ENCODE measurements around the gene NOC4L. TPM values are rescaled to one million over a fixed set of nuclear protein-coding genes. Genes with fewer than 3 reads are reported as not detected.

Gene NOC4L
- total and polyA plus RNA-seq, 10 donors = 8.3 to 38.6 (median 16.4) TPM

DNA sequence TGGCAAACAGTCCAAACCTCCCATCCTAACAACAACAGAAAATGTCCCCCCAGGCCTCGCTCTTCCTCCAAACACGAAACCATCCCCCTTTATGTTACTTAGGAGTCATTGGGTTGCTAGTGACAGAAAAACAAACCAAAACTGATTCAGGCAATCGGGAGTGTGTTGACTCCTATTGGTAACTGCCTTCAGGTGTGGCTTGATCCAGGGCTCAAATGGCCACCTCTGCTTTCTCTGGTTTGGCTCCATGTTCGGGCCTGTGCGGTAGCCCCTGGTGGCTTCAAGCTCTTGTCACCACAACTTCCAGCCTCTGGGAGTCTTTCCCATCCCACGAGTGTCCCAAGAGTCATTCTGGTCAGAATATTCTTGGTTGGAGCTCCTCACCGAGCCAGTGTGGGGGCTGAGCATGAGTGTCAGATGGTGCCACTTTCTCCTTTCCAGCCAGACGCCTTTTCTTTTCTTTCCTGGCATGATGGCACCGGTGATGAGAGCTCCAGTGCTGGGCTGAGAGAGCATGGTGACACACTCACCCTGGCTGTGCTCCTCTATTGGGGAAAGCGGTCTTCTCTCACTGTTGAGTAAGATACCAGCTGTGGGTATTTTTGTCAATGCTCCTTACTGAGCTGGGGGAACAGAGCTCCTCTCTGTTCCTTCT lies 38.6 kb downstream of the NOC4L start:
- H3K27ac ChIP-seq = no peak overlapping the region
- H3K27me3 ChIP-seq (replicated peaks in 1 of 7) = peaks cover 0 to 47% (median 5%) of the 10 kb centered on the region in 7 donors
- no peak for DNase-seq
- WGBS, 5 donors = 83 to 89% (median 85%) methylated on average over 10 of the region's 10 CpGs
- intact Hi-C loops (cut with DNase I; ENCODE audit: low total_unique reads) = no loop called here
- peaks cover 0 to 40% (median 23%) of the 10 kb centered on the region in 6 donors for H3K4me1 ChIP-seq
- H3K36me3 ChIP-seq = no peaks in the 10 kb centered on the region
- peaks cover 0 to 51% (median 2%) of the 10 kb centered on the region in 8 donors for H3K9me3 ChIP-seq
- TF ChIP-seq, protein P1, sequence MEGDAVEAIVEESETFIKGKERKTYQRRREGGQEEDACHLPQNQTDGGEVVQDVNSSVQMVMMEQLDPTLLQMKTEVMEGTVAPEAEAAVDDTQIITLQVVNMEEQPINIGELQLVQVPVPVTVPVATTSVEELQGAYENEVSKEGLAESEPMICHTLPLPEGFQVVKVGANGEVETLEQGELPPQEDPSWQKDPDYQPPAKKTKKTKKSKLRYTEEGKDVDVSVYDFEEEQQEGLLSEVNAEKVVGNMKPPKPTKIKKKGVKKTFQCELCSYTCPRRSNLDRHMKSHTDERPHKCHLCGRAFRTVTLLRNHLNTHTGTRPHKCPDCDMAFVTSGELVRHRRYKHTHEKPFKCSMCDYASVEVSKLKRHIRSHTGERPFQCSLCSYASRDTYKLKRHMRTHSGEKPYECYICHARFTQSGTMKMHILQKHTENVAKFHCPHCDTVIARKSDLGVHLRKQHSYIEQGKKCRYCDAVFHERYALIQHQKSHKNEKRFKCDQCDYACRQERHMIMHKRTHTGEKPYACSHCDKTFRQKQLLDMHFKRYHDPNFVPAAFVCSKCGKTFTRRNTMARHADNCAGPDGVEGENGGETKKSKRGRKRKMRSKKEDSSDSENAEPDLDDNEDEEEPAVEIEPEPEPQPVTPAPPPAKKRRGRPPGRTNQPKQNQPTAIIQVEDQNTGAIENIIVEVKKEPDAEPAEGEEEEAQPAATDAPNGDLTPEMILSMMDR (IDR thresholded peaks at IDR 0.05 in 8 of 11, conservative IDR thresholded peaks at IDR 0.05 in 3 of 11) = no peak
- TF ChIP-seq POLR2AphosphoS5 (IDR thresholded peaks at IDR 0.05) (no peak), POLR2A (IDR thresholded peaks at IDR 0.05) (no peak)
- no peak overlapping the region for H3K4me3 ChIP-seq

DNA sequence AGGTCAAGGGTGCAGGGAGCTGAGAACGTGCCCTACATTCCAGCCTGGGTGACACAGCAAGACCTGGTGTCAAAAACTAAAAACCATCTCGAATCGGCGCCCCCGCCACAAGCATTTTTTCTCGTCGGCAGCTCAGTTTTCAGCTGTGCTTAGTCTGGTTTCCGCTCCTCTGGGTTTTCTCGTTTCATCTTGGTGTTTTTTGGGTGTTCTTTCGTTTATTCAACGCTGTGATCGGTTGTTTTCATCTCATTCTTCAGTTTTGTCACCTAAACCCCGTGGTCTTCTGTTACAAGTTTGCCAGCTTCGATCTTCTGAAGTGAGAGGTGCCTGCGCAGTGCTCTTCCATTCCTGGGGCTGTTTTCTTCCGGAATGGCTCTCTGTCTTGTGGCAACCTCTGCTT lies 41.4 kb downstream of the NOC4L start:
- Histone ChIP-seq H3K4me3 (peak overlapping the region in 4 of 8 donors; percentile 20 to 59 (median 21)), H3K9me3 (peaks cover 0 to 57% (median 4%) of the 10 kb centered on the region in 8 donors), H3K4me1 (peaks cover 9 to 54% (median 33%) of the 10 kb centered on the region in 6 donors), H3K27me3 (replicated peaks in 1 of 7) (peaks cover 0 to 55% (median 0%) of the 10 kb centered on the region in 7 donors), H3K27ac (peak overlapping the region in 7 of 8 donors; percentile 23 to 82 (median 48)), H3K36me3 (no peaks in the 10 kb centered on the region)
- intact Hi-C loops (cut with DNase I; ENCODE audit: low total_unique reads) = no loop called here
- WGBS, 5 donors = 41 to 70% (median 51%) methylated on average over 16 of the region's 16 CpGs
- no peak for DNase-seq
- TF ChIP-seq POLR2AphosphoS5 (IDR thresholded peaks at IDR 0.05) (peak in 1 of 3 donors; percentile 37), POLR2A (IDR thresholded peaks at IDR 0.05) (no peak)

GRCh38 chr12:132186208-132186856 lies 42.1 kb downstream of the NOC4L start:
- H3K27ac ChIP-seq = peak overlapping the region in 7 of 8 donors; percentile 1 to 82 (median 48)
- H3K36me3 ChIP-seq = no peaks in the 10 kb centered on the region
- intact Hi-C loops (cut with DNase I; ENCODE audit: low total_unique reads) = no loop called here
- 16 to 54% (median 27%) methylated on average over 23 to 24 of the region's 24 CpGs for WGBS, 5 donors
- H3K4me1 ChIP-seq = peaks cover 10 to 60% (median 36%) of the 10 kb centered on the region in 6 donors
- DNase-seq = no peak
- peak overlapping the region in 4 of 8 donors; percentile 20 to 59 (median 21) for H3K4me3 ChIP-seq
- H3K27me3 ChIP-seq (replicated peaks in 1 of 7) = peaks cover 0 to 62% (median 0%) of the 10 kb centered on the region in 7 donors
- TF ChIP-seq POLR2AphosphoS5 (IDR thresholded peaks at IDR 0.05) (no peak), POLR2A (IDR thresholded peaks at IDR 0.05) (no peak)
- TF ChIP-seq, protein P1 (IDR thresholded peaks at IDR 0.05 in 8 of 11, conservative IDR thresholded peaks at IDR 0.05 in 3 of 11) = no peak
- peaks cover 0 to 57% (median 4%) of the 10 kb centered on the region in 8 donors for H3K9me3 ChIP-seq

DNA sequence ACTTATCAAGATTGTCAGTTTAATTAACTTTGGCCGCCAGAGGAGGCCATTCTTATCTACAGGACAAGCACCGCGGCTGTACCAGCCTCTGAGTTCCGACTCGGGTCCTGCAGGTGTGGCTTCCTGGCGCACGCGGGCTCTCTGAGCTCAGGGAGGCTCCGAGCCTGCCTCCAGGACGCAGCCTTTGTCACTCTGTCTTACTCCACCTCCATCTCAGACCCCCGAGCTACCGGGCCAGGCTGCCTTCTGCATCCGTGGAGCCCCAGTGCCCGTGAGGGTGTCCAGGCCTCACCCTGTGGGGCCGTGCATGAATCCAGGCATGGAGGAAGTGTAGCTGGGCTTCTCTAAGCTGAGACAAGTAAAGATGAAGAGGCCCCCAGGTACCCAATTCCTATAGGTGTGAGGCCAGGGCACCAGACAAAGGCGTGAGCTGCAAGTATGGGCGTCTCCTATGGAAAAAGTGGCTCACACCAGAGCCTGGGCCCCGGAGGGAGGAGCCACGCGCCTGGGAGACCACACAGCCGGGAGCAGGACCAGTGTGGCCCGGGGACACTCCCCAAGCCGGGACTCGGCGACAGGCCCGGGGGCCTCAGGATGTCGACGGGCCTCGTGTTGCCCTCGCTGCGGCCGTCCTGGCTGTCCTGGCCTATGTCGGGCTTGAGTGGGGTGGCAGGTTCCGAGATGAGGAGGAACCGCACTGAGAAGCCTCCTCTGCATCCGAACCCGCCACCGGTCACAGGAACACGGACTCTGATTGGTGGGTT lies 42.8 kb downstream of the NOC4L start:
- intact Hi-C loops (cut with DNase I; ENCODE audit: low total_unique reads) = no loop called here
- Histone ChIP-seq H3K36me3 (no peaks in the 10 kb centered on the region), H3K4me3 (peak overlapping the region in 3 of 8 donors; percentile 20 to 59 (median 20)), H3K27me3 (replicated peaks in 1 of 7) (peaks cover 0 to 69% (median 0%) of the 10 kb centered on the region in 7 donors), H3K4me1 (peaks cover 10 to 60% (median 36%) of the 10 kb centered on the region in 6 donors), H3K9me3 (peaks cover 0 to 57% (median 4%) of the 10 kb centered on the region in 8 donors), H3K27ac (peak overlapping the region in 3 of 8 donors; percentile 72 to 82 (median 76))
- DNase-seq = no peak
- TF ChIP-seq POLR2AphosphoS5 (IDR thresholded peaks at IDR 0.05) = no peak
- no peak for TF ChIP-seq POLR2A (IDR thresholded peaks at IDR 0.05)
- TF ChIP-seq, protein P1 (IDR thresholded peaks at IDR 0.05 in 8 of 11, conservative IDR thresholded peaks at IDR 0.05 in 3 of 11) = no peak
- 58 to 77% (median 68%) methylated on average over 30 to 39 of the region's 39 CpGs for WGBS, 5 donors

Measured in spleen (tissue), 11 donors.